Ecto neural progenitor cell (in vitro differentiated cells): ENCODE data around the gene HAGH.

ENCODE experiments used
- DNase-seq: peaks from one replicate; pipeline ENCODE4 v3.0.0-alpha.2; 2018; ENCODE audit warnings: low spot score

HAGH gene

DNA sequence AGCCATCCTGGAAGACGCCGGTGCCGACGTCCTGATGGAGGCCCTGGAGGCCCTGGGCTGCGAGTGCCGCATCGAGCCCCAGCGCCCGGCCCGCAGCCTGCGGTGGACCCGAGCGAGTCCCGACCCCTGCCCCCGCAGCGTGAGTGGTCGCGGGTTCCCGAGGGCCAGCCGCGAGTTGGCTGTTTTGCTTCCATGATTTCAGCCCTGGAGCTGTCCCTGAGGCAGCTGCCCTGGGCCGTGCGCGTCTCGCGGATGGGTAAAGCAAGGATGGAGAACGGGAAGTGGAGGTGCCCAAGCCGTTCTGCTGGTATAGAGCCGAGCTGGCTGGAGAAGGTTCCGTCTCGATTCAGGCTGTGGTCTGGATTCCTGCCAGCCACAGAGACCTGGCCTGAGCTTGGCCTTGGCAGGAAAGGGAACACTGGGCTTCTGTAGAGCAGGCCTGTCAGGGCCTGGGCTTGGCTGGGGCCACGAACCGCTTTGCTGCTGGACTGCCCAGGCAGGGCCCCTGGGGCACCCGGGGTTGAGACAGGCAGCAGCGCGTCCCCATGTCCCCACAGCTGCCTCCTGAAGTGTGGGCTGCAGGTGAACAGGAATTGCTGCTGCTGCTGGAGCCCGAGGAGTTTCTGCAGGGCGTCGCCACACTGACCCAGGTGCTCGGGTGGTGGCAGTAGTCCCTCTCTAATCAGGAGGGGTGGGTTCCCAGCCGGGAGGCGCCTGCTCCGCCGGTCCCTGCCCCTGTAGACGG is 52.8 kb downstream of the HAGH start:
- DNase-seq = no peak

- peak; percentile 93 for DNase-seq
Measured at GRCh38 chr16:1772908-1773702, 53.5 kb downstream of the HAGH start, which contains the start of gene MRPS34. Gene MRPS34 (minus strand): TSS chr16:1773134. CDS start chr16:1773119, 15 bp downstream.

GRCh38 chr16:1772362-1772907 is 54.2 kb downstream of the HAGH start, which contains the start of gene EME2:
Gene EME2 (plus strand): TSS chr16:1772810. CDS start chr16:1773228, 418 bp downstream.
- no peak for DNase-seq

- DNase-seq = no peak
Measured at GRCh38 chr16:1771864-1772361, 54.7 kb downstream of the HAGH start.

DNA sequence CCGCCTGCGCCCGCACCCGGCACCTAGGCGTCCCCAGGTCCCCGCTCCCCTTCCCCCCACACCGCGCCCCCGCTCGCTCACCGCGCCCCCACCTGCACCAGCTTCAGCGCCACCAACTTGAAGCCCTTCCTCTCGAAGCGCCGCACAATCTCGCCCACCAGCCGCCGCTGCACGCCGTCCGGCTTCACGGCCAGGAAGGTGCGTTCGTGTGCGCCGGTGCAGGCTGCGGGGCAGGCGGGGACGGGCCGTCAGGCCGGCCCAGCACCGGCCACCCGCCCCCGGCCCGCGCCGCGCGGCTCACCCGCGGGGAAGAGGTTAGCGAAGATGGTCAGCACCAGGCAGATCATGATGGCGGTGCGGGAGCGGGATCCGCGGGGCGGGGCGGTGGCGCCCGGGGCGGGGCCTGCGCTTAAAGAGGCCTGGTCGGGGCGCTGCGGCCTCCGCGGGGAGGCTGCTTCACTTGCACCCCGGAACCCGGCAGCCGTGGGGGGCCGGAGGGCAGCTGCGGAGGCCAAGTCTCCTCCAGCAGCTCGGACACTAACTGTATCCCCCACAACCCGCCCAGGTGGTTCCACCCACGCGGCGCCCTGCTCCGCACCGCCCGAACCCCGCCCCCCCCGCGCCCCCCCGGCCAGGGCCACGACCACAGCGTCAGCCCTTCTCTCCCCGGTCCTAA is 55.3 kb downstream of the HAGH start, which contains the start of gene NME3:
NME3 (minus strand) TSS at position 356 of the 676 bp plus-strand sequence; CDS start at position 347, 9 bp downstream.
- peak; percentile 81 for DNase-seq

- no peak for DNase-seq
Measured at GRCh38 chr16:1770328-1771187, 56.1 kb downstream of the HAGH start.

DNA sequence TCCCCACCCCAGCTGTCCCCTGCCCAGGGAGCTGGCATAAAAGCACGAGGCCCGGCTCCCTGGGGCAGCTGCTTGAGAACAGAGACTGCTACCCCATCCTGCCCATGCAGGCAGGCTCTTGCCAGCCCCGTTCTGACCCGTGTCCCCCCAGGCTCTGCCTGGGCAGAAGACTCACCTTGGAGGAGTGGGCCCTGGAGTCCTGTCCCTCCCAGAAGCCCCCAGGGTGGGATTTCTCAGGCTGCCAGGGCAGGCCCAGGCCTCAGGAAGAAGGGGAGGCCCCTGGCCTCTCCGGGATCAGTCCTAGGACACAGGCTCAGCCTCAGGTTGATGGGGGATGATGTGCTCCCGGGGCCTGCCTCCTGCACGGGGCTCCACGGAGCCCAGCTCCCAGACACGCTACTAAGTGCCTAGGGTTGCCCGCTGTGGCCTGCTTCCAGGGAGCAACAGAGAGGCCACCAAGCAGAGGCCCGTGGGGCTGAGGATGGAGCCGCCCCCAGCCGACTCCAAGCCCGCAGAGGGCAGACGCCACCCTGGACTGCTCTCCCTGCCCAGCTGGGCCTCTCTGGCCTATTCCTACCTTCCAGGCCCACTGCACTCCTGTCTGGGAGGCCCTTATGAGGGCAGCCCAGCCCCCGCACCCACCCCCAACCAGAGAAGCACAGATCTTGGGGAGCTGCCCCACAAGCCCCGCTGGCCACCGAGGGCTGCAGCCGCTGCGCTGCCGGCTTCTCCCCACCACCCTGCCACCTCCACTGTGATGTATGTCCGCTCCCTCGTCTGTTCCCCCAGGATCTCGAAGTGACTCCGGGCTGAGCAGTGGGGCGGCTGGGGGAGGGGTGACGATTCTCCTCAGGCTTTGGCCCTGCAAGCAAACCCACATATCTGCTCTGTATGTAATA is 57.0 kb downstream of the HAGH start:
- no peak for DNase-seq

GRCh38 chr16:1768767-1769401 is 57.7 kb downstream of the HAGH start:
- no peak for DNase-seq

- DNase-seq = no peak
Measured at GRCh38 chr16:1768061-1768766, 58.4 kb downstream of the HAGH start.

DNA sequence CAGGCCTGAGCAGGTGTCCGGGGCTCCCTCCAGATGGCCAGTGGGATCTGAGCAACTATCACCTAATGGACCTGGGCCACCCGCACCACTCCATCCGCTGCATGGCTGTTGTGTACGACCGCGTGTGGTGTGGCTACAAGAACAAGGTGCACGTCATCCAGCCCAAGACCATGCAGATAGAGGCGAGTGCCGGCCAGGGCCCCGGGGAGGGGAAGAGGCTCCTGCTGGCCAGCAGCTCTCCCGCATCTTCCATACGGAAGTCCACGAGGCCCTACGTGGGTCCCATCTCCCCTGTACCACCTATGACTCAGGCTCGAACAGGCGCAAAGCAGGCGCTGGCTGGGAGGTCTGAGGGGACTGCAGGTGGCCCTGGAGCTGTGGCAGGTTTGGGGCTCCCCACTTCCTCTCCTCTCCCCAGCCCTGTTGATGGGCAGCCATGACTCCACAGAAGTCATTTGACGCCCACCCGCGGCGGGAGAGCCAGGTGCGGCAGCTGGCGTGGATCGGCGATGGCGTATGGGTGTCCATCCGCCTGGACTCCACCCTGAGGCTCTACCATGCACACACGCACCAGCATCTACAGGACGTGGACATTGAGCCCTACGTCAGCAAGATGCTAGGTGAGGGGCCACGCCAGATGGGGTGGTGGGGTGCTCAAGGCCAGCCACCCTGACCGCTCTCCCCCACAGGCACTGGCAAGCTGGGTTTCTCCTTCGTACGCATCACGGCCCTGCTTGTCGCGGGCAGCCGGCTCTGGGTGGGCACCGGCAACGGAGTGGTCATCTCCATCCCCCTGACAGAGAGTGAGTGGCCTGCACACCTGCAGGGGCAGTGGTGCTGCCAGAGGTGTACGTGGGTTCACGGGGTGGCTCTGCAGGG is 59.3 kb downstream of the HAGH start:
- no peak for DNase-seq

- DNase-seq = no peak
Measured at GRCh38 chr16:1766701-1767100, 59.9 kb downstream of the HAGH start.

GRCh38 chr16:1766231-1766630 is 60.4 kb downstream of the HAGH start:
- no peak for DNase-seq

DNA sequence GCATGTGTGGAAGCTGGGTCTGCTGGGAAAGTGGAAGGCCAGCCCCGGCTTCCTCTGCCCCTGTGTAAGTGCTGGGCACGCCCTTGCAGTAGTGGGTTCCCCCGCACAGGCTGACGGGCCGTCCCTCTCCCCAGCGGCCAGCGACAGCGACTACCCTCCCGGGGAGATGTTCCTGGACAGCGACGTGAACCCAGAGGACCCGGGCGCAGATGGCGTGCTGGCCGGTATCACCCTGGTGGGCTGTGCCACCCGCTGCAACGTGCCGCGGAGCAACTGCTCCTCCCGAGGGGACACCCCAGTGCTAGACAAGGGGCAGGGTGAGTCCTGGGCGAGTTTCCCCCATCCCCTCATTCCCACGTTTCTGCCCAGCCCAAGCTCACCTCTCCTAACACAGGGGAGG is 60.8 kb downstream of the HAGH start:
- DNase-seq = no peak

GRCh38 chr16:1764971-1765370 is 61.7 kb downstream of the HAGH start:
- DNase-seq = no peak

DNA sequence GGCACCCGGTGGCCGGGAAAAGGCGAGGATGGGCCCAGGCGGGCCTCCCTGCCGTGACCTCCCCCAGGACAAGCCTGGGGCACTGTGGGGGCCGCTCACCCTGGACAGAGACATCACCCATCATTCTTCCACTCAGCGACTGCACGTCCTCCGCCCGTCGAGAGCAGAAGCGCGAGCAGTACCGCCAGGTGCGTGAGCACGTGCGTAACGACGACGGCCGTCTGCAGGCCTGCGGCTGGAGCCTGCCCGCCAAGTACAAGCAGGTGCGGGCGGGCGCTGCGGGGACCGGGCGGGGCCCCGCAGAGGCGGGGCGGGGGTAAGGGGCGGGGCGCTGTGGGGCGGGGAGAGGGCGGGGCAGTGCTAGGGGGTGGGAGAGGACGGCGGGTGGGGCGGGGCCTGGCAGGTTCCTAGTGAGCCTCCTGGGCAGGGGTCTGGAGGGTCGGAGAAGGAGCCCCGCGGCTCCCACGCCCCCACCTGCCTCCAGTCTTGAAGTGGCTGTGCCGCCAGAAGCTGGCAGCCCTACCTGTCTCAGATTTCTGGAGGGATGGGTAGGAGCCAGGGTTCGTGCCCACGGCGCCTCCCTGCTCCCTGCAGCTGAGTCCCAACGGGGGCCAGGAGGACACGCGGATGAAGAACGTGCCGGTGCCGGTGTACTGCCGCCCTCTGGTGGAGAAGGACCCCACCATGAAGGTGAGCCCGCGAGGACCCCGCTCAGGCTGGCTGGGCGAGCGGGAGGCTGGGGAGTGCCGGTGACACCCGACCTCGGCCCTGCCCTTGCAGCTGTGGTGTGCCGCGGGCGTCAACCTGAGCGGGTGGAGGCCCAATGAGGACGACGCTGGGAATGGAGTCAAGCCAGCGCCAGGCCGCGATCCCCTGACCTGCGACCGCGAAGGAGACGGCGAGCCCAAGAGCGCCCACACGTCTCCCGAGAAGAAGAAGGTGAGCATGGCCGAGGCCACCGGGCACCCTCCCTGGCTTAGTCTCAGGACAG is 62.8 kb downstream of the HAGH start:
- DNase-seq = peak; percentile 81

DNA sequence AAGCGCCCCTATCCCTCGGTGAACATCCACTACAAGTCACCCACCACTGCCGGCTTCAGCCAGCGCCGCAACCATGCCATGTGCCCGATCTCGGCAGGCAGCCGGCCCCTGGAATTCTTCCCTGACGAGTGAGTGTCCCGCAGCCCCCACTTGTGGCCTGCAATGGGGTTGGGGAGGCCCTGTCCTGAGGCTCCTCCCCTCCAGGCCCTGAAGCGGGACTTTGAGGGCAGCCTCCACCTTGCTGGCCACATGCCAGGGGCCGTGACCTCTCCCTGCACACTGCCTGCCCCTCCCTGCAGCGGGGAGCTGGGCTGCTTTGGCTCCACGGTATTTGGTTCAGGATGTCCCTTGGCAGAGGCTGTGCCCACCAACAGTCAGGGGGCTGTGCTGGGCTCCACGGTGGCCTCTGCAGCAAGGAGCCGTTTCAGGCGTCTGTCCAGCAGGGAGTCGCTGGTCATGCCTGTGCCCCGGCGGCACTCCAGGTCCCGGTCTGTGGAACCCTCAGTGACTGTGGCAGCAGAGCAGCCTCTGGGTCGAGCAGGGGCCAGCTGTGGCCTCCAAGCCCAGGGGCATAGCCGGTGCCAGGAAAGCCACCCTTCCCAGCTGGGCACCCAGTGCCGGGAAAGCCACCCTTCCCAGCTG is 63.6 kb downstream of the HAGH start:
- no peak for DNase-seq
